Choroid plexus epithelial cell (primary cell): ENCODE data around the gene TUBE1.
A peak's percentile ranks its signal among the peaks of the same experiment; 100 is the strongest.

ENCODE experiments used
- DNase-seq: peaks from one replicate; pipeline ENCODE4 v3.0.0-alpha.2; 2010; ENCODE audit warnings: low read depth
- H3K4me3 ChIP-seq: 2 replicates; pipeline ENCODE4 v1.5.1; 2011; ENCODE audit warnings: low read depth, mild to moderate bottlenecking, control low read depth, low read length, moderate library complexity
- TF ChIP-seq, protein P1 (sequence below): conservative IDR thresholded peaks from 2 replicates; pipeline ENCODE4 v1.5.1; 2011; ENCODE audit warnings: low read depth, mild to moderate bottlenecking, control low read depth, inconsistent platforms, low read length, moderate library complexity

TUBE1 gene

DNA sequence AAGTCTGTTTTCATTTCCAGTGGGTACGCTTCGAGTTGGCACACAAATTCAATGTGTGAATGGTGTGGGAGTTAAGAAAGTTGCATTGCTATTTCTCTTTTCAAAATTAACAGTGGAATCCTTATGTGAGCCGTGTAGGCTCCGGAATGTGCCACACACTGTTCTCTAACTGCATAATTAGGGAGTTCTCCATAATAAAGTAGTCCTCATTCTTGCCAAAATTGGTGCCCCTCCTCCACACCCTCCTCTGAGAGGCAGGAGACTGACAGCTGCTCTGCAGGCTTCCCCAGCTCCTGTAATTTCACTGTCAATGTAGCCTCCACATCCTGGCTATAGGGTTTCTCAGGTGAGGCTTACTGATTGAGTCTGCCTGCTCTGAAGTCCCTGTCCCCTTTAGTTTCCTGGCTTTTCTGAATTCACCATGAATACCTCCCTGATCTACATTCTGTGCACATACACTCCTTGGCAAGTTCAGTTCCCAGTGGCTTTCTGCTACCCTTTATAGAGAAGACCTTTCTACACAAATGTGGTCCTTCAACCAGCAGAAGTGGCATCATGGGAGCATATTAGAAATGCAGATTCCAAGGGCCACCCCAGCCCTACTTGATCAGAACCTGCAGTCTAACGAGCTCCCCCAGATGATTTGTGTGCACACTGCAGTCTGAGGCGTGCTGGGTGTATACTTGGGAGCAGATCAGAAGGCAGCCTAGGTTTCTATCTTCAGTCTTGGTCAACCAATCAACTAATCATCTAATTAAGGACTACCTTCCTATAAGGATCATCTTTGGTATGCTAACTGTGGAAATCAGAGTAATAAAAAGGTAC is 53.3 kb downstream of the TUBE1 start:
- no peak overlapping the region for H3K4me3 ChIP-seq
- no peak for DNase-seq
- TF ChIP-seq, protein P1, sequence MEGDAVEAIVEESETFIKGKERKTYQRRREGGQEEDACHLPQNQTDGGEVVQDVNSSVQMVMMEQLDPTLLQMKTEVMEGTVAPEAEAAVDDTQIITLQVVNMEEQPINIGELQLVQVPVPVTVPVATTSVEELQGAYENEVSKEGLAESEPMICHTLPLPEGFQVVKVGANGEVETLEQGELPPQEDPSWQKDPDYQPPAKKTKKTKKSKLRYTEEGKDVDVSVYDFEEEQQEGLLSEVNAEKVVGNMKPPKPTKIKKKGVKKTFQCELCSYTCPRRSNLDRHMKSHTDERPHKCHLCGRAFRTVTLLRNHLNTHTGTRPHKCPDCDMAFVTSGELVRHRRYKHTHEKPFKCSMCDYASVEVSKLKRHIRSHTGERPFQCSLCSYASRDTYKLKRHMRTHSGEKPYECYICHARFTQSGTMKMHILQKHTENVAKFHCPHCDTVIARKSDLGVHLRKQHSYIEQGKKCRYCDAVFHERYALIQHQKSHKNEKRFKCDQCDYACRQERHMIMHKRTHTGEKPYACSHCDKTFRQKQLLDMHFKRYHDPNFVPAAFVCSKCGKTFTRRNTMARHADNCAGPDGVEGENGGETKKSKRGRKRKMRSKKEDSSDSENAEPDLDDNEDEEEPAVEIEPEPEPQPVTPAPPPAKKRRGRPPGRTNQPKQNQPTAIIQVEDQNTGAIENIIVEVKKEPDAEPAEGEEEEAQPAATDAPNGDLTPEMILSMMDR: no peak

DNA sequence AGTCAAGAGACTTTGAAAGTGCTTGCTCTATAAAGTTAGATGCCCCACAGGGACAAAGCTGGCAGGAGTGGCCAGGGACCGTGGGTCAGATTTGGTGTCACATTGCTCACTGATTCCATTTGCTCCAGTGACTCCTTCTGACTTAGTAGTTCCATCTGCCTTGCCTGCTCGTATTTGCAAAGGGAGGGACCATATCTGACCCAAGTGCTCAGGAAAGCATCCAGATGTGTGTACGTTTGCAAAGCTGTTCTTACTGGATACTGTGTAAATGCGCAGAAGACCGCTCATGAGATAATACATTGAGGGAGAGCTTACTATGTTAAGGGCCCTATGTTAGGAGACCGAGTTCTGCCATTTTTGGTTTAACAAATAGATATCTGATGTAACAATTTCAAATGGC is 54.6 kb downstream of the TUBE1 start:
- TF ChIP-seq, protein P1: no peak

DNA sequence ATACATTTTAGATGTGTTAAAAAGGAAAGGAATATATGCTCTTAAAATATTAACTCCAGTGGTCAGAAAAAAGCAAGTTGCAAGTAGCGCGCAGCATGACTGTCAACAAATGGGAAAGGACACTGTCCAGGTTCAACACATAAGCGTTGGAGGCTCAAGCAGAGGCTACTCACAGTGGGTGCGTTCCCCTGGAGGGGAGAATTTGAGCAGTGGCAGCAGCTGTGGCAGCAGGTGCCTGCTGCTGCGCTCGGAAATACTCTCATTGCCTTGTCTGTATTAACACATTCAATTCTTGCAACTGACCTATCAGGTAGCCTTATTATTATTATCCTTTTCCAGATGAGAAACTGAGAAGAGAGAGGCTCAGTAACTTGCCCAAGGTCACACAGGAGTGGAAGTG is 55.3 kb downstream of the TUBE1 start:
- TF ChIP-seq, protein P1: no peak
- no peak for DNase-seq
- no peak overlapping the region for H3K4me3 ChIP-seq

More for the DNA sequence above, 54.6 kb downstream of the TUBE1 start:
- H3K4me3 ChIP-seq: no peak overlapping the region
- DNase-seq: no peak

DNA sequence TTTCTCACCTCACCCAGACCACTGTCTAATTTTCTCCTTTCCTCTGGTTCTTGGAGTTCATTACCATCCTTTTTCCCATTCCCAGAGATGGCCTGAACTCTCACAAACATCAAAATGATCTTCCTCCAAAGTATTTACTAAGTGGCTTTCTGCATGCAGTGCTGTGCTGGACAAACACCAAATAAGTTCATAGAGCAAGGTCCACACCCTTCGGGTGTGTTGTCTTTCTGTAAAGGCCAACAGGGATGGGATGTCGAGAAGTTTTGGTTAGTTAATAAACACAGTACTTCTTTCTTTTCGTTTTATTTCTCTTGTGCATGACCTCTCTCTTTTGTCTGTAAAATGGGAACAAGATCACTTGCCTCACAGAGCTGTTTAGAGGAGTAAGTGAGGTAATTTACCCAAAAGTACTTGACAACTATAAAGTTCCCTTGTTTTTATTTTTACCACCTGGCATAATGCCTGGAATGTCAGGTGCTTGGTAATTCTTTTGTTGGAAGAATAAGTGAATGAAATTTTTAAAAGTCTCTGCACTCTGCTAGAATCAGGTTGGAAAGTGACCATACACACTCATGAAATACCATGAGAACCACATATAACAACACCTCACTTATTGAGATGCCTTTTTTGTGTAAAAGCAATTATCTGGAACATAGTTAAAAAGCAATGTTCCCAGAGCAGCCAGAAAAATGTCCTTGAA is 56.2 kb downstream of the TUBE1 start:
- TF ChIP-seq, protein P1: no peak
- DNase-seq: no peak
- no peak overlapping the region for H3K4me3 ChIP-seq

DNA sequence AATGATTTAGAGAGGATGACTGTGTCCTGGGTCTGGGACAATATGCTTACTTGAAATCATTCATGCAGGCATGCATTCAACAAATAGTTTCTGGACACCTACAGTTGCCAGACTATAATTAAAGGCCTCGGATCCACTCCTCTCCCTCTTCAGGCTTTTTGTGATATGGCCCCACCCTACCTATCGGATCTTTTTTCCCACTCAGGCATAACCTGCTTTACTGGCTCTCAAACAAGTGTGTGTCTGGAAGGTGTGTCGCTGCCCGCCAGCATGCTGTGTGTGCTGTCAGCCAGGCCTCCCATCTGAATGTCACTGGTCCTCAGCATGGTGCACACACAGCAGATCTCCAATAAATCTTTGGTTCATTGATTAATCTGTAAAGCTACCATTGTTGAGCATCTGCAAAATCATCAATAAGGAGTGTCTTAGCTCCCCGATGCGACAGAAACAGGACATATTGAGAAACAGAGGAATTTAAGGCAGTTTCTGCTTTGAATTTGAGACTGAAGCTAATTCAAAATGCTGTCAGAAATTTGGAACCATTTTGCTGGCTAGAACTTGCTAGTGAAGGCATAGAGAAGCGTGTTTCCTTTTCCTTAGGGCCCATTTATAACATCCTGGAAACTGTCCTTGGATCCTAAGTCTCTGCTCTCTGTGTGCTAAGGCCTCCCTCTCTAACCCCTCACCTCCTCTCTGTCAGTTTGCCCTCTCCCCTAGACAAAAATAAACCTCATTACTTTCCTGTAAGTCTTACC is 56.9 kb downstream of the TUBE1 start:
- TF ChIP-seq, protein P1: no peak
- no peak for DNase-seq
- H3K4me3 ChIP-seq: no peak overlapping the region

DNA sequence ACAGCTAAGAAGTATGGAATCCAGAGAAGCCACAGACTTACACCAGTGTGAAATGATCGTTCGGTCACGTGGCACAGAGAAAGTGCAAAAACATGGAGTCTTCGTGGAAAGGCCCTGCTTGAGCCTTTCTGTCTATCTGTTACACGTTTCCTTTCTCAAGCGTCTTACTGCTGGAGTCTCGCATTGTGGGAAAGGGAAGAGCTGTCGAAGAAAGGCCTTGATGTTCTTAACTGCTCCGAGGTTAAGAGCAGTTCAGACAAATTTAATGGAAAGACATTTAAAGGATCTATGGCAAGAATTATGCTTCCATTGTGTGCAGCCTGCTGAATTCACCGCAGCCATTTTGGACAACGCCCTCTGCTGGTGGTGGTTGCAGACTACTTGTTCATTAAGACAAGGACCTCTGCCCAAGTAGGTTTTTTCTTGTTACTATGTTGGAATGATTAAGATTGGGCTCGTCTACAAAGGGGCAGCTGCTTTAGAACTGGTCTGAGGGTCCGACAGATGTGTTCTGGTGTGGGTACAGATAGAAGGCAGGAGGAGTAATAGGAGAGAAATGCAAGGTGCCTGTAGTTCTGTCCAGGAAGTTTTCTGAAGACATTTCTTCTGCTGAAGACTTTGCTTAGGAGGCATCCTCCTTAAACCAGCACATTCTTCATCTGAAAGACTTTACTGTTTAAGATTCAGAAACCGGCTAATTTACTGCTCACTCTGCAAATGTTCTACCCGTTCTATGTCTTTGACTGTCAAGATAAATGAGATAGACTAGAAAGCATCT is 58.0 kb downstream of the TUBE1 start:
- TF ChIP-seq, protein P1: peak; percentile 91
- no peak overlapping the region for H3K4me3 ChIP-seq
- peak; percentile 86 for DNase-seq
